ENCODE results near the gene STARD7.

DNA sequence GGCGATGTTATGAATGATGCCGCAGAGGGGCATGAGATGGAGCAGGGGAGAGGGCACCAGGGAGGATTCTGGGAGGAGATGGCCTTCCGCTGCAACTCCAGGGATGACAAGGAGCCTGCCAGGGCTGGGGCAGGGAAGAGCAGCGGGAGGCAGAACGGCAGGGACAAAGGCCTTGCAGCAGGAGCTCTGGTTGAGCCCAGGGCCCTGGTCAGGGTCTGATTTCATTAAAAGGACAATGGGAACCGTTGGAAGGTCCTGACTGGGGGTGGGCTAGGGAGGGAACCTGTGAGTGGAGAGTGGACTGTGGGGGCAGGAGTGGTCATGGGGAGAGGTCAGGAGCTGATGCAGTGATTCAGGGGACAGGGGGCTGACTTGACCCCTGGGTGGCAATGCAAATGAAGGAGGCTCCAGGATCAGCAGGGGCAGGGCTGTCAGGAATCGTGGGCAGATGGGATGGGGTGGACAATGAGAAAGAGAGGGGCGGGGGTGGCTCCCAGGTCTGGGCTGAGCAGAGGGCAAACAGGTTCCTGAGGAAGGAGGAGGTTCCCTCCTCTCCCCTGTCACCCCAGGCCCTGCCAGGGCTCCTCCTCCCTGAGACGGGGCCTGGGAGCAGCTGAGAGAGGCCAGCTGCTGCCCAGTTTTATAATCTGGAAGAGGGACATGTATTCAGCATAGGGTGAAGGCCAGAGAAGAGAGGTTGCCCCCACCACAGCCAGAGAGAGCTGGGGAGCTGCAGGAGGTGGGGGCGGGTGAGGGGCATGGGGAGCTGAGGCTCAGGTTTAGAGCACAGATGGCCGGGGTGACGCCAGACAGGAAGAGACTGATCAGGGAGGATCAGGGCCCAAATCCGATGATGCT, 56.1 kb downstream of the STARD7 start:
- TF ChIP-seq, protein P1, sequence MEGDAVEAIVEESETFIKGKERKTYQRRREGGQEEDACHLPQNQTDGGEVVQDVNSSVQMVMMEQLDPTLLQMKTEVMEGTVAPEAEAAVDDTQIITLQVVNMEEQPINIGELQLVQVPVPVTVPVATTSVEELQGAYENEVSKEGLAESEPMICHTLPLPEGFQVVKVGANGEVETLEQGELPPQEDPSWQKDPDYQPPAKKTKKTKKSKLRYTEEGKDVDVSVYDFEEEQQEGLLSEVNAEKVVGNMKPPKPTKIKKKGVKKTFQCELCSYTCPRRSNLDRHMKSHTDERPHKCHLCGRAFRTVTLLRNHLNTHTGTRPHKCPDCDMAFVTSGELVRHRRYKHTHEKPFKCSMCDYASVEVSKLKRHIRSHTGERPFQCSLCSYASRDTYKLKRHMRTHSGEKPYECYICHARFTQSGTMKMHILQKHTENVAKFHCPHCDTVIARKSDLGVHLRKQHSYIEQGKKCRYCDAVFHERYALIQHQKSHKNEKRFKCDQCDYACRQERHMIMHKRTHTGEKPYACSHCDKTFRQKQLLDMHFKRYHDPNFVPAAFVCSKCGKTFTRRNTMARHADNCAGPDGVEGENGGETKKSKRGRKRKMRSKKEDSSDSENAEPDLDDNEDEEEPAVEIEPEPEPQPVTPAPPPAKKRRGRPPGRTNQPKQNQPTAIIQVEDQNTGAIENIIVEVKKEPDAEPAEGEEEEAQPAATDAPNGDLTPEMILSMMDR (IDR thresholded peaks at IDR 0.05), result no peak
- no peak for TF ChIP-seq POLR2A (IDR thresholded peaks at IDR 0.05)

Measured in thyroid gland (tissue), 4 donors.